Measurements from ENCODE around the gene HEPACAM2. TPM values are rescaled to one million over a fixed set of nuclear protein-coding genes. Genes with fewer than 3 reads are reported as not detected.

HEPACAM2 gene
- total RNA-seq: not detected in 2 replicates

DNA sequence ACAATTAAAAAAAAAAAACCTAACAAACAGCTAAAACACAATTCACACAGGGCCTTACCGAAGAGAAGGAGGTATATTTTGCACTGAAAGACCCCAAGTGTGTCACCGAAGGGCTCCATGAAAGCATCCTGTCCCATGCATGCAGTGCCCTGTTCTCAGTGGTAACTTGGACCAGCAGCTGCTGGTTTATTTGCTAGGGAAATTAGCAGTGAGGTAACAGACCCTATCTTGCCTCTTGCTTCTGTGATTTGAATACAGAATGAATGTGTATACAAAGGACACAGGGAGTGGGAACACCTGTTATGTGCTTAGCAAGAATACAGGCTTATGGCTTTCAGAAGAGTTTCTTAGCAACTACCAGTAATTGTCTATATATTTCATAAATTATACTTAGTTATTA lies at the start of gene HEPACAM2:
Gene HEPACAM2 (minus strand): TSS at position 160 of the 400 bp plus-strand sequence.
- intact Hi-C loops (cut with micrococcal nuclease): no loop called here
- Mint-ChIP-seq H3K9me3 (no peaks in the 10 kb centered on the region), H3K4me1 (ENCODE audit: low read depth) (peaks cover 7% of the 10 kb centered on the region), H3K27me3 (ENCODE audit: low read depth) (peaks cover 27% of the 10 kb centered on the region), H3K27ac (no peak within 1 kb of the TSS), H3K4me3 (ENCODE audit: low read depth) (no peak within 1 kb of the TSS), H3K36me3 (ENCODE audit: low read depth) (no peaks in the 10 kb centered on the region)
- DNase-seq (ENCODE audit: low spot score): no peak

DNA sequence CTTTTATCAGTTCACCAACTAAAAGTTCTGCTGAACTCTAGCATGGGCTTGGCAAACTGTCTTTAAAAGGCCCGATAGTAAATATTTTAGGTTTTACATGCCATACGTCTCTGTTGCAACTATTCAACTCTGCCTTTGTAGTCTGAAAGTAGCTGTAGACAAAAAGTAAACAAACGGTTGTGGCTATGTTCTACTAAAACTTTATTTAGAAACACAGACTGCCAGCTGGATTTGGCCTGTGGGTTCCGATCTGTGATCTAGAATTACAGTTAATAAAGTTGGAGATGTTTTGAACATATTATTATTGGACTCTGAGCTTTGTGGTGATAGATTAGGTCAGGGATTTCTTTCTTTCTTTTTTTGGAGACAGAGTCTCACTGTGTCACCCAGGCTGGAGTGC lies 39.0 kb upstream of the HEPACAM2 start:
- H3K9me3 Mint-ChIP-seq: no peaks in the 10 kb centered on the region
- no peak for DNase-seq (ENCODE audit: low spot score)
- H3K27ac Mint-ChIP-seq: no peak overlapping the region
- H3K27me3 Mint-ChIP-seq (ENCODE audit: low read depth): no peaks in the 10 kb centered on the region
- intact Hi-C loops (cut with micrococcal nuclease): no loop called here
- no peaks in the 10 kb centered on the region for H3K4me1 Mint-ChIP-seq (ENCODE audit: low read depth)
- no peaks in the 10 kb centered on the region for H3K36me3 Mint-ChIP-seq (ENCODE audit: low read depth)
- H3K4me3 Mint-ChIP-seq (ENCODE audit: low read depth): no peak overlapping the region

- DNase-seq (ENCODE audit: low spot score): no peak
- Mint-ChIP-seq H3K9me3 (no peaks in the 10 kb centered on the region), H3K27ac (no peak overlapping the region), H3K4me1 (ENCODE audit: low read depth) (no peaks in the 10 kb centered on the region), H3K4me3 (ENCODE audit: low read depth) (no peak overlapping the region), H3K27me3 (ENCODE audit: low read depth) (no peaks in the 10 kb centered on the region), H3K36me3 (ENCODE audit: low read depth) (no peaks in the 10 kb centered on the region)
- intact Hi-C loops (cut with micrococcal nuclease): no loop called here
Observed at GRCh38 chr7:93262535-93262934, 36.3 kb upstream of the HEPACAM2 start.

DNA sequence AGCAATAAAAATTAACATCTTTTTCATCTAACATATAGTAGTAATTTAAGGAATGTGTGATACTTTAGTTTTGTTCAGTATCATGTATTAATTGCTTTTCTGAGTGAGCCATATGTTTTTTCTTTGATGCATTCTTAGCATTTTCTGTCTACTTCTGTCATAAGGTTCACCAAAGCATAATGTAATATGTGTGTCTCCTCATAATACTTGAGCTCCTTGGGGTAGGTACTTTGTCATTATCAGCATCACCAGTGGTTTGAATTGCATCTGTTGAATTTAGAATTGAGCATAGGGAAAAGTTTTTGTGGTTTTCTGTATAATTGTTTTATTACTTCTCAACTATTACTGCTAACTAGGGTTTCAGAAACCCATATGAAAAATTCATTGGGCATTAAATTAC lies 32.4 kb upstream of the HEPACAM2 start:
- H3K36me3 Mint-ChIP-seq (ENCODE audit: low read depth): no peaks in the 10 kb centered on the region
- H3K4me1 Mint-ChIP-seq (ENCODE audit: low read depth): no peaks in the 10 kb centered on the region
- intact Hi-C loops (cut with micrococcal nuclease): no loop called here
- no peaks in the 10 kb centered on the region for H3K27me3 Mint-ChIP-seq (ENCODE audit: low read depth)
- no peak for DNase-seq (ENCODE audit: low spot score)
- no peak overlapping the region for H3K27ac Mint-ChIP-seq
- H3K9me3 Mint-ChIP-seq: no peaks in the 10 kb centered on the region
- H3K4me3 Mint-ChIP-seq (ENCODE audit: low read depth): no peak overlapping the region

GRCh38 chr7:93249491-93250148 lies 23.4 kb upstream of the HEPACAM2 start:
- DNase-seq (ENCODE audit: low spot score): no peak
- no peaks in the 10 kb centered on the region for H3K9me3 Mint-ChIP-seq
- intact Hi-C loops (cut with micrococcal nuclease): loop anchor here (5.0 to 10.0 kb wide), 4 partner anchors 123 to 1145 kb away; partner anchors contain the start of gene COL1A2
- no peaks in the 10 kb centered on the region for H3K4me1 Mint-ChIP-seq (ENCODE audit: low read depth)
- H3K27ac Mint-ChIP-seq: no peak overlapping the region
- no peaks in the 10 kb centered on the region for H3K27me3 Mint-ChIP-seq (ENCODE audit: low read depth)
- H3K4me3 Mint-ChIP-seq (ENCODE audit: low read depth): no peak overlapping the region
- no peaks in the 10 kb centered on the region for H3K36me3 Mint-ChIP-seq (ENCODE audit: low read depth)

- intact Hi-C loops (cut with micrococcal nuclease): loop anchor here (1.0 to 10.0 kb wide), 5 partner anchors 127 to 1149 kb away; partner anchors contain the start of gene COL1A2
- Mint-ChIP-seq H3K36me3 (ENCODE audit: low read depth) (no peaks in the 10 kb centered on the region), H3K27me3 (ENCODE audit: low read depth) (no peaks in the 10 kb centered on the region), H3K9me3 (no peaks in the 10 kb centered on the region), H3K4me1 (ENCODE audit: low read depth) (no peaks in the 10 kb centered on the region), H3K27ac (no peak overlapping the region), H3K4me3 (ENCODE audit: low read depth) (no peak overlapping the region)
- no peak for DNase-seq (ENCODE audit: low spot score)
Observed at GRCh38 chr7:93245525-93246432, 19.5 kb upstream of the HEPACAM2 start.

GRCh38 chr7:93242106-93242505 lies 15.8 kb upstream of the HEPACAM2 start:
- intact Hi-C loops (cut with micrococcal nuclease): loop anchor here (10.0 kb wide), 2 partner anchors 843 to 1153 kb away; partner anchors contain the start of gene COL1A2
- no peaks in the 10 kb centered on the region for H3K36me3 Mint-ChIP-seq (ENCODE audit: low read depth)
- H3K4me1 Mint-ChIP-seq (ENCODE audit: low read depth): no peaks in the 10 kb centered on the region
- no peak overlapping the region for H3K27ac Mint-ChIP-seq
- H3K9me3 Mint-ChIP-seq: no peaks in the 10 kb centered on the region
- no peak for DNase-seq (ENCODE audit: low spot score)
- no peaks in the 10 kb centered on the region for H3K27me3 Mint-ChIP-seq (ENCODE audit: low read depth)
- H3K4me3 Mint-ChIP-seq (ENCODE audit: low read depth): no peak overlapping the region

DNA sequence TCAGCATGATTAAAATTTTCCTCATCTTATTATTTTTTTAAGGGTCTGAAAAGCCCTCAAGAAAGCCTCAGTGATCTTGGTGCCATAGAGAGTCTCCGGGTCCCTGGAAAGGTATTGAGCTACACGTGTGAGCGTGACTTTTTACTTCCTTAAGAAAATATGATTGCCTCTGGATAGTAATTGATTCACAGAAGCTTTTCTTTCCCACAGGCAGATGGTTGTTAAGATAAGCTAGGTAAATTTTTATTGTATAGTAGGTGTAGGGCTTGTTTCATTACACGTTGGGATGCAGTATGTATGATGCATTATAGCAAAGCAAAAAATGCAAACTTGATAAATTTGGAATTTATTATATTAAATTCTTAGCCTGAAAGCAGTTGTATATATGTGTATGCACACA lies 13.6 kb upstream of the HEPACAM2 start:
- Mint-ChIP-seq H3K4me3 (ENCODE audit: low read depth) (no peak overlapping the region), H3K9me3 (no peaks in the 10 kb centered on the region), H3K27me3 (ENCODE audit: low read depth) (no peaks in the 10 kb centered on the region), H3K36me3 (ENCODE audit: low read depth) (no peaks in the 10 kb centered on the region), H3K27ac (no peak overlapping the region), H3K4me1 (ENCODE audit: low read depth) (no peaks in the 10 kb centered on the region)
- intact Hi-C loops (cut with micrococcal nuclease): loop anchor here (10.0 kb wide), 3 partner anchors 335 to 1155 kb away; partner anchors contain the start of gene COL1A2
- DNase-seq (ENCODE audit: low spot score): no peak

DNA sequence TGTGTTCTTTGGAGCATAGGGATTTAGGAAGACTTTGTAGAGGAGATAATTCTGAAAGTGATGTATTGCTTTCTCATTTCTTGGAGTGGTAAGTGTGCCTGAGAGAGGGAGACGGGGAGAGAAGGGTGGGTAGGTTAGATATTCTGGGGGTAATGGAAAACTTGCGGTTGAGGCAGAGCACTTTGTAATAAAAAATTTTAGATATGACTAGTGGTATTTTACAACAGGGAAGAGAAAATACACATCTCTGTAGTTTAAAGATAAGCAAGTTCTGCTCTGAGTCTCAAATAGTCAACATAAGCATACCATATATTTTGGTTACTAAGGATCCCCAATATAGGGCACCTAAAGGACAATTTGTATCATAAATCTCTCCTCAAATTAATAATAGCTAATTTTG lies 12.5 kb upstream of the HEPACAM2 start:
- Mint-ChIP-seq H3K27me3 (ENCODE audit: low read depth) (no peaks in the 10 kb centered on the region), H3K4me3 (ENCODE audit: low read depth) (no peak overlapping the region), H3K9me3 (no peaks in the 10 kb centered on the region), H3K36me3 (ENCODE audit: low read depth) (no peaks in the 10 kb centered on the region), H3K27ac (no peak overlapping the region), H3K4me1 (ENCODE audit: low read depth) (no peaks in the 10 kb centered on the region)
- intact Hi-C loops (cut with micrococcal nuclease): loop anchor here (10.0 kb wide), 1 partner anchor 334 kb away; no protein-coding TSS in a partner anchor
- no peak for DNase-seq (ENCODE audit: low spot score)

- Mint-ChIP-seq H3K4me1 (ENCODE audit: low read depth) (no peaks in the 10 kb centered on the region), H3K27me3 (ENCODE audit: low read depth) (no peaks in the 10 kb centered on the region)
Observed at GRCh38 chr7:93238131-93238530, 11.9 kb upstream of the HEPACAM2 start.

DNA sequence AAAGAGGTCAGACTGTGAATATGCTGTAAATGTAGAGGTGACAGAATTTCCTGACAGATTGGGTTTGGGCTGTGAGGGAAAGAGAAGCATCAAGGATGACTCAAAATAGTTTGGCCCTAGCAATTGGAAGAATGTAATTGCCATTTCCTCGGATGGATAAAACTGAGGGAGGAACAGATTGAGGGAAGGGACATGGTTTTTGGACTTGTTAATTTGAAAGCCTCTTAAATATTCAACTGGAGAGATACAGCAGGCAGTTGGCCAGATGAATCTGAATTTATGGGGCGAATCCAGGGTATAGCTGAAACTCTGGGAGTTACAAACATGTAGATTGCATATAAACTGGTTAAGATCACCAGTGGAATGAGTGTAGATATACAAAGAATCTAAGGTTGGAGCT lies 9.3 kb upstream of the HEPACAM2 start:
- H3K27me3 Mint-ChIP-seq (ENCODE audit: low read depth): no peaks in the 10 kb centered on the region
- intact Hi-C loops (cut with micrococcal nuclease): loop anchor here (10.0 kb wide), 1 partner anchor 331 kb away; no protein-coding TSS in a partner anchor
- H3K4me3 Mint-ChIP-seq (ENCODE audit: low read depth): no peak overlapping the region
- H3K27ac Mint-ChIP-seq: no peak overlapping the region
- no peaks in the 10 kb centered on the region for H3K9me3 Mint-ChIP-seq
- H3K36me3 Mint-ChIP-seq (ENCODE audit: low read depth): no peaks in the 10 kb centered on the region
- peaks cover 6% of the 10 kb centered on the region for H3K4me1 Mint-ChIP-seq (ENCODE audit: low read depth)
- no peak for DNase-seq (ENCODE audit: low spot score)

More at GRCh38 chr7:93238131-93238530, 11.9 kb upstream of the HEPACAM2 start:
- Mint-ChIP-seq H3K36me3 (ENCODE audit: low read depth) (no peaks in the 10 kb centered on the region), H3K9me3 (no peaks in the 10 kb centered on the region), H3K27ac (no peak overlapping the region), H3K4me3 (ENCODE audit: low read depth) (no peak overlapping the region)
- intact Hi-C loops (cut with micrococcal nuclease): loop anchor here (10.0 kb wide), 1 partner anchor 333 kb away; no protein-coding TSS in a partner anchor
- no peak for DNase-seq (ENCODE audit: low spot score)

DNA sequence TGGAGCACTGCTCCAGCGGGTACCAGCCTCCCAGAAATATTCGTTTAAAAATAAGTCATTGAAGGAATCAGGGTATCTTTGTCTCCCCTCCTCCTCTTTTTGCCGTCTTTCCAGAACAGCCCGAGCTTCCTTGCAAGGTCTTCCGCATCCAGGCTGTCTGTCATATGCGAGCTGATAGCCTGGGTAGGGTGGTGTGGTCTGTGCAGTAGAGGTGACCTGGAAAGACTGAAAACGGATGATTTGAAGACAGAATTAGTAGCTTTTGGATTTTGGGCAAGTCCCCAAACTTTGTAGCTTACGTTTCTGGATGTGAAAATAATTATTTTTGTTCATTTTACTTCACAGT lies 6.4 kb upstream of the HEPACAM2 start:
- H3K27me3 Mint-ChIP-seq (ENCODE audit: low read depth): no peaks in the 10 kb centered on the region
- H3K9me3 Mint-ChIP-seq: no peaks in the 10 kb centered on the region

More for the DNA sequence above, 6.4 kb upstream of the HEPACAM2 start:
- Mint-ChIP-seq H3K4me3 (ENCODE audit: low read depth) (peak overlapping the region; percentile 96), H3K36me3 (ENCODE audit: low read depth) (no peaks in the 10 kb centered on the region), H3K27ac (no peak overlapping the region), H3K4me1 (ENCODE audit: low read depth) (peaks cover 13% of the 10 kb centered on the region)
- intact Hi-C loops (cut with micrococcal nuclease): loop anchor here (1.0 to 10.0 kb wide), 10 partner anchors 70 to 985 kb away; partner anchors contain the start of genes ANKIB1, BET1, CDK6 and FAM133B
- no peak for DNase-seq (ENCODE audit: low spot score)
